Activated T-cell treated with anti-CD3 and anti-CD28 coated beads, Interleukin-2, amount 50 U/mL, for 48 hours (primary cell): ENCODE measurements around the gene ITGA11.
A peak's percentile ranks its signal among the peaks of the same experiment; 100 is the strongest.

ENCODE experiments used
- DNase-seq, 2 experiments: peaks; one replicate each; pipeline ENCODE4 v3.0.0-alpha.2; 2020

The ITGA11 gene

DNA sequence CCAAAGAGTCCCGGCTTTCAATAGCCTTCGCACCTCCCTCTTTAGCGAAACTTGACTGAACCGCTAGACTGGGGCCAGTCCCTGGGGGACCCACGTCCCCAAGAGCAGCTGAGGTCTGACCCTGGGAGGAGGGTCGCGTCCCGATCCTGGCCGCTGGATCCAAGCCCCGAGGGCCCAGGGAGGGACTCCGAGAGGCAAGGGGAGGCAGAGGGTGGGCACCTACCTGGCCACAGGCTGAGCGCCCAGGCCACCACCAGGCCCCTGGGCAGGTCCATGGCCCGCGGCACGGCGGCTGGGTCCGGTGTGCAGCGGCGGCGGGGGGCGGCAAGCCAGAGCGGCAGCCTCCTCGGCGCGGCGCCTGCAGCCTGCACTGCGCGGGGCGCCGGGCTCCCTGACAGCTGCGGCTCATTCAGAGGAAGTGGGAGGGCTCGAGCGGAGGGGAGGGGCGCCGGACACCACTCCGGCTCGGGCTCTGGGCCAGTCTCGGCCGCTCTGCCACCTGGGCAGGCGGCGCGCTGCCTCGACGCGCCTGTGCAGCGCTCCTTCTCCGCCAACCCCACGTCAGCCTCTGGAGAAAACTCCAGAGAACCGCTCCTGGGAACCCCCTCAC is at the start of gene ITGA11:
Gene ITGA11 (minus strand): TSS at position 372 of the 610 bp plus-strand sequence. CDS start 97 bp downstream, at position 275.
- DNase-seq, result peak in 1 of 2 experiments; percentile 17

DNA sequence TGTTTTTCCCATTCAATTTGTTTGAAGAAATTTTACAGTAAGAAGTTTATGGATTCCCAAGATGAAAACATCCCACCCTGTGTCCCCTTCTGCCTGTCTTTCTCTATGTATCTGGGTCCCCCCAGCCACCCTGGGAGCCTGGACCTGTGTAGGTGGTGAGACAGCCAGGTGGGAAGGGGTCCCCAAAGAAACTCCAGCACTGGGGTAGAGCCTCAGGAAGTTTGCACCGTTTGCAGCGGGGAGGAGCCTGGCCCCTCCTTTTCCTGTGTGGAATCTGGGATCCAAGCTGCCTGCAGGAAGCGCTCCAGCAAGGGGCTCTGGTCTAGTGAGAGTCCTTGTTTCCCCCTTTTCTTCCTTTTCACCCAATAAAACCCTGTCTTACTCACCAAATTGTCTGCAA is 49.4 kb upstream of the ITGA11 start:
- no peak for DNase-seq

GRCh38 chr15:68480296-68480695 is 48.3 kb upstream of the ITGA11 start:
- no peak for DNase-seq

- no peak for DNase-seq
These were observed 47.9 kb upstream of the ITGA11 start for GRCh38 chr15:68479870-68480269.

GRCh38 chr15:68479406-68479805 is 47.4 kb upstream of the ITGA11 start:
- no peak for DNase-seq

- no peak for DNase-seq
These were observed 46.9 kb upstream of the ITGA11 start for GRCh38 chr15:68478853-68479252.

DNA sequence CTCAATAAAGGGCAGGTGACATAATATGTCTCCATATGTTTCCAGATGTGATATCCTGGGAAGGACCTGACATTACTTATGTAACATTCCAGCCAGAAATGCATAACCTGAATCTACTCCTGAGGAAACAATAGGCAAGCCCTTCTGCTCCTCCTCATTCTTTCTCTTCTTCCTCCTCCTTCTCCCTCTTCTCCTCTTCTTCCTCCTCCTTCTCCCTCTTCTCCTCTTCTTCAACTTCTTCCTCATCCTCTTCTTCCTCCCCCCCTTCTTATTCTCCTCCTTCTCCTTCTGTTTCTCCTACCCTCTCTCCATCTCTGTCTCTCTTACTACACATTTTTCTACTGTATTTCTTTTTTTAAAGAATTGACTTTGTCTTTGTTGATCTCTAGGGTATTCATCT is 43.5 kb upstream of the ITGA11 start:
- DNase-seq, result no peak

DNA sequence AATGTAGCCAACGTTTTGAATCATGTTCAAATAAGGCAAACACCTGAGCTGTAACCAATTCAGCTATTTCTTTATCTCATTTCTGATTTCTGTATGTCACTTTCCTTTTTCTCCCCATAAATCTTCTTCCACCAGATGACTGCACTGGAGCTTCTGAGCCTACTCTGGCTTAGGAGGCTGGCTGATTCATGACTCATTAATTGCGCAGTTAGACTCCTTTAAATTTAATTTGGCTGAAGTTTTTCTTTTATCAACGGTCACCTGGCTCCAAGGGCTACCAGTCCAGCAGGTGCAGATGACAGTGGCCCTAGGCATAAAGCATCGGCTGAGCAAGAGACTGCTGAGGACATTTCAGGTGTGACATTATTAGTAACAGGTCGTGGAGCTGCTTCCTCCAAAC is 39.6 kb upstream of the ITGA11 start:
- no peak for DNase-seq

DNA sequence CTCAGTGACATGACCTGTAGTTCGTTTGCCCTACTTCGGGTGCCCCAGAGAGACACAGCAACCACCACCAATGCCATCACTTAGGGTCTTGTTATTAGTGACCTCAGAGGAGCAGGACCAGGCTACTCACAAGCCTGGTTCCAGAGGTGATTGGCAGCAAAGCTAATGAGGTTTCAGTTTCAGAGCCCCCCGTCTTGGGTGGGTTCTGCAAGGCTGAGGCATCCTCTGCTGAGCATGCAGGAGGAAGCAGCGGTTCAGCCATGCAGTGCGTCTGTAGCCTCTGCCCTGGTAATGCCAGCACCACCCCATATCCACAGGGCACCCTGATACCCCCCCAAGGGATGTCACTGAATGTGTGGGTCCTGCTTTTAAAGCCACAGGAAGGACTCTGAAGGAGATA is 39.0 kb upstream of the ITGA11 start:
- no peak for DNase-seq

- DNase-seq, result no peak
These were observed 38.2 kb upstream of the ITGA11 start for GRCh38 chr15:68470049-68470742.

- no peak for DNase-seq
These were observed 37.4 kb upstream of the ITGA11 start for GRCh38 chr15:68469162-68470048.

DNA sequence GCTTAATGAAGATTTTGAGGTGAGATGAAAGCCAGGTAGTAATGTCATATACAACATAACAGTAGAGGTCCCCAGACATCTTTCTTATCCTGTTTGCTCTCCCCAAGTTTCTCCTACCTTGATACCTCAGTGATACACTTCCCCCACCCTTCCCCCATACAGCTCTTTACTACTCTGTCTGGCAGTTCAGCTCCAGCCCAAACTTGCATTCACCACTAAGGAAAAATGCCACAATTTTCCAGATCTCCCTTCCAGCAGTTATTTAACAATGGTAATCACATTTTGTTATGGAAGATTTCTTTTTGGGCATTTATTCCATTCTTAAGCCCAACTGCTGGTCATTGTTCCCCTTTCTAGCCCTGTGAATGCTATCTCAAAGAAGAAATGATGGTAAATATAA is 34.9 kb upstream of the ITGA11 start:
- DNase-seq, result no peak

GRCh38 chr15:68465861-68466560 is 34.0 kb upstream of the ITGA11 start:
- DNase-seq, result no peak

- DNase-seq, result no peak
These were observed 32.6 kb upstream of the ITGA11 start for GRCh38 chr15:68464448-68465090.

GRCh38 chr15:68463996-68464395 is 32.0 kb upstream of the ITGA11 start:
- no peak for DNase-seq

- no peak for DNase-seq
These were observed 31.5 kb upstream of the ITGA11 start for GRCh38 chr15:68463444-68463843.

GRCh38 chr15:68460166-68460565 is 28.2 kb upstream of the ITGA11 start:
- no peak for DNase-seq

GRCh38 chr15:68450192-68450591 is 18.2 kb upstream of the ITGA11 start:
- DNase-seq, result no peak

DNA sequence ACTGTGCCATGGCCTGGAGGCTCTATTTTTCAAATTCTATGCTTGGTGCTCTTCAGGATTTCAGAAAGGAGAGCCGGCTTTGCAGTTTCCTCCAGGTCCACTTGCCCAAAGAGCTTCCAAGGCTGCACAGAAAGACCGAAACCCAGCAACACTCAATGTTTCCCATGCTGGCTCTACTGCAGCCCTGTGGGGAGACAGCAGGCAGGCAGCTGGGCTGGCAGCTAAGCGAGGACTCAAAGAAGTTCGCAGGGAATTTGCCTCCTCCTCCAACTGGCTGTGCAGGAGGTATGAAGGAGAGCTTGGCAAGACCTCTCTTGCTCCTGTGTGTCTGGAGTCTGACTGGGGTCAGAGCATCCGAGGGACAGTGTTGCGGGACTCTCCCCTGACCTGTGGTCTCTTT is 17.4 kb upstream of the ITGA11 start:
- no peak for DNase-seq

DNA sequence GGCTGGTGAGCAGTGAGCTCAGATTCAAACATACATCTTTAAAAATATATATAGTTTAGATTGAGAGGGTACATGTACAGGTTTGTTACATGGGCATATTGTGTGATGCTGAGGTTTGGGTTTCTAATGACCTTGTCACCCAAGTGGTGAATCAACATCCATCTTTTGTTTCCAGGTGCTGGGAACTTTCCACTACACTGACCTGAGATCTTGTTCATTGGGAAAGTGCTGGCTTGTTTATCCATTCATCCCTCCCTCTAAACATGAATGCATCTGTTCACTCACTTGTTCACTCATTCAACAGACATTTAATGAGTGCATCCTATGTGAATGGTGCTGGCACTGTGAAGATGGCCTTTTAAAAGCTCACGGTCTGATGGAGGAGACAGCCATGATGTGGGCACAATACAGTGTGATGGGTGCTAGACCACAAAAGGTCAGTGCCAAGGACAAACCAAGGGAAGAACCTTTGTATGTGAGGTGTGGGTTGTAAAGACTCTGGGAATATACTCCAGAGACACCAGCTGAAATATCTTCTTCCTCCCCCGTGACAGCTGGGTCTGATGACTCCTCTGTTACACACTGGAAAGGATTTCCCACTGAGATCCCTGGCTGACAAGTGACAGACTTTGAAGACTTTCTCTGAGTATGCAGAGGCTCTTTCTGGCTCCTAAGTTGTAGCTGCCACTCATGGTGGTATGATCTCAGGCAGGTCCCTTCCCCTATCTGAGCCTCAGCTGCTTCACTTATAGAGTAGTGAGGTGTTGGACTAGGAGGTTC is 16.2 kb upstream of the ITGA11 start:
- DNase-seq, result no peak

- DNase-seq, result no peak
These were observed 15.2 kb upstream of the ITGA11 start for GRCh38 chr15:68447209-68447608.

DNA sequence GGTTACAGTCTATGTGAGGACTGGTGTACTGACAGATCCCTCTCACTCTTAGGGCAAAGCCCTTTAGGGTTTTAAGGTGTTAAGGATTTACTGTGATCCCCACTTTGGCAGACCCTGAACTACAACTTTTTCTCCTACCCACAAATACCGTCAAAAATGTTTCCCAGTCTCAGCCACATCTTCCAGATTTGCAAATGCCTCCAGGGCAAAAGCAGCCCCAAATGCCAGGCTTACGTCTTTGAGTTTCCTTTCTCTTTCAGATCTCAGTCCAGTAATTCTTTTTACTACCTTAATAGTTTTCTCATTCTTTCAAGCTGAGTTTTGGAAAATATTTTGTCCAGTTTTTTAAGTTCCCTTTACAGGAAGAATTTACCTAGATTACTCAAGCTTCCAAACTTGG is 13.4 kb upstream of the ITGA11 start:
- DNase-seq, result no peak
